GM21526 (cell line): ENCODE measurements around the gene LCE7A.

ENCODE experiments used
- ATAC-seq: cut with Tn5 transposase; IDR thresholded peaks from one replicate; pipeline ENCODE4 v1.9.1; 2021; ENCODE audit warnings: moderate library complexity; ENCODE audit not compliant: unreplicated experiment, low FRiP score

The LCE7A gene, protein sequence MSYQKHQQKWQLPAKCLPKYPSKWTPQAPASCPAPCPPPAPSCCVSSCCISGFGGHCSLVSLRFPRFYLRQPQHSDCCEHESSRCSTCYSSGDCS

DNA sequence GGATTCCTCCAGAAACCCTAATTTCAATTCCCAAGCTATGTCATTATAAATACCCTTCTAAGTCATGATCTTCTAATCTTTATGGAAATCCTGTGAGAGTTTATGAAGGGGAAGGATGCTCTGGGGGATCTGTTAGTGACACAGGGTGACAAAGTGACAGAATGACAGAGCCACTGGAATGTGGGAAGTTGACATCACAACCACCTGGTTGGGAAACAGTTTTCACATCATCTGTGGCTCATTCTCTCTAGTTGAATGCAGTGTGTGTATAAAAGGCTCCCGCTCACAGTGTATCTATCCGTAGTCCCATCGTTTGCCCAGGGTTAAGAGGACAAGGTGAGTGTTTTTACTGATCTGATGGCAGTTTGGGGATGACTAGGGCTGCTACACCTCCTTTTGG is at the start of gene LCE7A:
LCE7A (plus strand) TSS at position 301 of the 400 bp plus-strand sequence. CDS start 702 bp downstream, outside the sequence.
- ATAC-seq = no peak

DNA sequence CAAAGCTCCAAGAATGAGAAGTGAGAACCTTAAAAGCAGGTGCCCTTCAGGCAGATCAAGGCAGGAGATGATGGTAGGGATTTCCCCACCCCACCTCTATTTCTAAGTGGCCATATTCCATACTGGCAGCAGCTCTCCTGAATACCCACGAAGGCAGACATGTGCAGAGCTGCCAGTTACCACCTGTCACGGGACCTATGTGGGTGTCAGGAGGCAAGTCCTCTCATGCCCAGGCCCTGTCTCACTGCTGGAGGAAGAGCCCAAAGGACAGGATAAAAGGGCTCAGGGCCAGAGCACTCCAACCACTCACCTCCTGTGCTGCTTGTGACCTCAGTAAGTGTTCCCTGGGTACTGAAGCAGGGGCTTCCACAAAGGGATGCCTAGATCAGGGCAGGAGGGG is 48.7 kb upstream of the LCE7A start:
- ATAC-seq = no peak

DNA sequence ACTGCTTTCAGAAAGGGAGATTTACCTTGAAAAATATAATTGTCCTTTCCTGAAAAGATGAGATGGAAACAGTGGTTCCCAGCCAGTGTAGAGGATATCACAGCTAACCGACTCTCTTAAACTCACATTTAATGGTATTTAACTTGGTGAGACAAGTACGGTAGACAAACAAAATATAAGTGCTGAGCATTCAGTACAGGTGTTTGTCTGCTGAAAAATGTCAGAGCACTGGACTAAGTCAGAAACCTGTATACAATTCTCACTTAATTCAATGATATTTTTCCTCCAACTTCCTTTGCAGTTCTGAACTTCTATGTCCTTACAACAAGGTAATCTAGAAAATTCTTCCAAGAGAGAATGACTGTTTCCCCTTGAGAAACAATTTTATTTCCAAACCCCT is 48.1 kb upstream of the LCE7A start, which contains the start of gene LCE1B:
LCE1B (plus strand) TSS at position 301 of the 400 bp plus-strand sequence. CDS start 476 bp downstream, outside the sequence.
- ATAC-seq = no peak

DNA sequence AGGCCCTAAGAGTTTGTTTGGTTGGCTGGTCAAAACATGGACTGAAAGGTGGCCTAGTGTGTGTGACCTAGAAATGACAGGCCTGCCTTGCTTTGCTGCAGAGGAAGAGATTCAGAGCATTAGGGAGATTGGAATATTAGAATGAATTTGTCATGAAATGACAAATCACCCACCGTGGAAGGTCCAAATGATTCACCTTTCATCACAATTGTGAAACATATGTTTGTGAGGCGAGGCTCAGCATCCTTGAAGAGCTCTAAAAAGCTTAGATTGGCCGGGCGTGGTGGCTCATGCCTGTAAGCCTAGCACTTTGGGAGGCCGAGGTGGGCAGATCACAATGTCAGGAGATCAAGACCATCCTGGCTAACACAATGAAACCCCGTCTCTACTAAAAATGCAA is 42.5 kb upstream of the LCE7A start:
- ATAC-seq = no peak

DNA sequence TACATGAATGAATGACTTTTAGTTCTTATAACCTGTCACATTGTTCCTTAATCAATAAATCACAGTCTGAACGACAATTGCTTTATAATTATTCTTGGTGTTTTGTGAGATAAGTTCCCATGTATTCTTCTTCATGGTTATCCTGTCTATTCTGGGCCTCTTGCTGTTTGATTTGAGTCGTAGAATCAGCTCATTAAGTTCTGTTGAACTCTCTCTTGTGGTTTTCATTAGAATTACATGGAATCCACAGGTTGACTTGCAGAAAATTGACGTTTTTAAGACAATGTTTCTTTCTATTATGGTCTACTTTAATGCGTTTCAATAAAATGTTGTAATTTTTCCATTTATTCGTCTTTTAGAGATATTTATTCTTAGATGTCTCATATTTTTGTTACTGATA is 36.5 kb upstream of the LCE7A start:
- ATAC-seq = no peak

DNA sequence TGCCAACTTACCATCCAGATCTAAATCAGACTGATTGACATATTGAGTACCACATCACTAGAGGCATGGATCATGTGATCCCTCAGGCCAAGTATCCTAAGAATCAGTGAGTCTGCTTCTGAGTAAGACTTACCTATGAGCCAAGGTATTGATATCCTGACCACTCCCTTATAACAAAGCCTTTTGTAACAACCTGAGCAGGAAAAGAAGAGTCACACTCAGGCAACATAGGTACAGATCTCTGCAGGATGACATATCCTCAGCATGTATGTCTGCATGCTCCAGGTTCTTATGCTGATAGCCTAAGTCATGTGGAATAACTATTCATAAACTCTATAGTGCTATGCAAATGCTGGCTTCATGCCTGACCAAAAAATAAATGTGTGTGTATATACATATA is 34.8 kb upstream of the LCE7A start:
- ATAC-seq = no peak

DNA sequence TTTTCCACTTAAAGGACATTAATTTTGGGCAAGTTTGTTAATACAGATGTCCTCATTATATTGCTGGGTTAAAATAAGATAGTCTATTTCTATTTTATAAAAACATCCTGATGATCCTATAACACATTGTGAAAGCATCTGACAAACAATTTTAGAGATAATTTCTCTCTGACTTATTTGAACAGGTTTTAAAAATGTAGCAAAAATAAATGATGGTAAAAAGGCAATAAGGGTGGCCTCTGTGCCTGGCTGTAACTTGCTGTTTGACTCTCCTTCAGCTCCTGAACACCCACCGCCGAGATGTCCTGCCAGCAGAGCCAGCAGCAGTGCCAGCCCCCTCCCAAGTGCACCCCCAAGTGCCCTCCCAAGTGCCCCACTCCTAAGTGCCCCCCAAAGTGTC is 32.6 kb upstream of the LCE7A start, which contains the start of gene LCE1A:
LCE1A (plus strand) TSS at position 301 of the 400 bp plus-strand sequence; CDS start at position 301, 0 bp downstream.
- no peak for ATAC-seq

DNA sequence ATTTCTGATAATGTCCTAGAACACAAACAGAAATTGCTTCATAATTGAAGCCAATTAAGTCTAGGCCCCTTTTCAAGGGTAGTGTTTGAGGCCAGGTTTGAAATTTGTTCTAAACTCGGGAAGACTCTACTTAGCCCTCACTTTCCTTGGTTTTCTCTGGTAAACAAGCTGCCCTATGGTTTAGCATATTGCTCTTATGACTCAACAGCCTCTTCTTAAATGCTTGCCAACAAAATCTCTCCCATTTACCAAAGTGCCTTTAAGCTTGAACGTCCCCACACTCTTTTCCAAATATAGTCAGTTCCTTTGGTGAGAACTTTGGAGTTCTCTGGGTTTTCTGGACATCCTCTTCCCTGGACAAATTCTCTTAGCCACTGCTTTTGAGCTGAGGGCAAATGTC is 22.9 kb upstream of the LCE7A start:
- no peak for ATAC-seq

DNA sequence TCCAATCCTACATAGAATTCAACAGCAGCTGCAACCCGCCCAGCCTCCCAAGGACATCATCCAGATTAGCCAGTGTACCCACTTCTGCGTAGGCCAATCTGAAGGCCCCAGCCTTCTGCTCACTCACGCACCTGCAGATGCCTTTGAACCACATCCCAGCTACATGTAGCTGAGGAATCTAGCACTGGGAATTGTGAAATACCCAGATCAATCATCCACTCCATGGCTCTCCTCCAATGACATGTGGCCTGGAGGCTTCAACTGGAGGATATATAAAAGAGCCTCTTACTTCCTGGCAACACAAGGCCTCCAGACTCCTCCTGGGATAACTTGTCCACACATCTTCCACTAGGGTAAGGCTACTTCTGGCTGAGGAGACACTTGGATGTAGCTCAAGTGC is 17.2 kb upstream of the LCE7A start, which contains the start of gene LCE6A:
LCE6A (plus strand) TSS at position 301 of the 400 bp plus-strand sequence. CDS start 665 bp downstream, outside the sequence.
- ATAC-seq = no peak

DNA sequence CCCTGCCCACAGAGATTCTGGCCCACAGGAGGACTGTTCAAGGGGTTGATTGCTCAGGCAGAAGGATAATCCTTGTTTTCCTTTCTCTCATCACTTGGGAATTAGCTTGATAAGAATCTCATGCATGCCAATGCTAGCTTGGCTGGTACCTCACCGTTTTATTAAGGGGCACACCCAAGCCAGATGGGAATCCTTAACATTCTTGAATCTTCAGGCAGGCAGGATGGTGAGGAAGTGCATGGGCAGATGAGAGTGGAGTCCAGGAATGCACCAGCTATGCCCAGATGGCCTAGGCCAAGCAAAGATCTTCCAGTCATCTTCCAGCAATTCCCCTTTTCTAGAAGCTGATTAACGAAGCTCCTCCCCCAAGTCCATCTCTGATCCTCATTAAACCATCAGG is 4.1 kb upstream of the LCE7A start:
- no peak for ATAC-seq

DNA sequence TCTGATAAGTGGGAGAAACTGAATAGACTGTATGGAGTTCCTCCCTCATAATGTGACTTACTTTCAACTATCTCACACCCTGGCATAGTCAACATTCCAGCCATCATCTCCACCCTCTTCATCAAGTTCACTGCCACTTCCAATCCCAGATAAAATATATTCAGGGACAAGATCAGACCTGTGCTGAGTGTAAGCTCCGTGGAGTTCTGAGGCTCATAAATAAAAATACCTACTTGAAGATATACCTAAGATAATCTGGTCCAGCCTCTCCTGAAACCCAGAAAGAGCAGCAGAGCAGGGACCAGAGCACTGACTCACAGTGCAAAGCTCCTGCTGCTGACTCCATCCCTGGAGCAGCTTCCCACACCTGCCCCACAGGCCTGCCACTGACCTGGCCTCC is 1.7 kb upstream of the LCE7A start:
- no peak for ATAC-seq

DNA sequence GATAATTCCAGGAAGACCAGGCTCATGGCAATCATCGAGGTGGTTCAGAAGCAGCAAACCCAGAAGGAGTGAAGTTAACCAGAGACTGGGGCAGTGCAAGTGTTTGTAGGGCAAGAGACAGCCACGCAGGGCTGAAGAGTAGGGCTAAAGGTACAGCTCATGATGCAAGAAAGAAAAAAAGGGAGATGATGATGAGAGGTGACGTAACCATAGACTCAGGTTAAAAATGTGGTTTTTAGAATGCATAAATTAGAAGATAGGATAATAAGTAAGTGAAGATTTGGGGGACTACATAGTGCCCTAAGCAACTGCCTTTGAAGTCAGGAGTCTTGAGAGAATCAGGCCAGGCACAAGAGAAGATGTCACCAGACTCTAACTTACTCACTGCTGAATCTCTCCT is 333 bp downstream of the LCE7A start:
- no peak for ATAC-seq

DNA sequence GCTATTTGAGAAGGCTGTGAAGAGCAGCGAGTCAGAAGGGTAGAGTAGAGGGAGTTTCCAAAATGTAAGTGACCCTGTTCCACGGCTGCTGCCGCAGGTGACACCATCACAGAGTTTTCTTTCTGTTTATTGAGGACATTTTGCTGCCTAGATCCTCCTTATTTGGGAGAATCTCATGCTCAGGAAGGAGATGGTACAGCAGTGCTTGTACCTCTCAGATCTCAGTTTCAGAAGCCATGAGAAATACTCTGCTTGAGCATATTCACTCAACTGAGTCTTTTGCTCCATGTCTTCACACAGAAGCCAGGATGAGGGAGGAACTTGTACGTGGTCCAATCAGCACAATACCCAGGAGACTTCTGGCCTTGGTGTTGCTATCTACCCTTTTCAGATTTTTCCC is 1.6 kb downstream of the LCE7A start:
- ATAC-seq = no peak

DNA sequence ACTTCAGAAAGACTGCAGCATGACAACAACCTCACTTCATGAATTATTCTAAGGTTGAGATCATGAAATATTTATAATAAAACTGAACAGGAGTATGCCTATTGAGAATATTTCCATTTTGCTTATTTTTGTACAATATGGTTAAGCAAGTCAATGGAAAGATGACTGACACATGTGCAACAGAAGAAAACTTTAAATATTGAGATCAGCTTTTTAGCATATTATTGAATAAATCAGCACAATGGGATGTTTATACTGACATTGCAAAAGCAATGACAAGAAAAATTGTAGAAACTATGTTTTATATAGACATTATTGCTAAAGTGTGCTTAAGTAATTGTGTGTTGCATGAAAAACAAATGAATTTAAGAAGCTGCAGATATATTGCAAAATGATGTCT is 4.6 kb downstream of the LCE7A start:
- no peak for ATAC-seq

DNA sequence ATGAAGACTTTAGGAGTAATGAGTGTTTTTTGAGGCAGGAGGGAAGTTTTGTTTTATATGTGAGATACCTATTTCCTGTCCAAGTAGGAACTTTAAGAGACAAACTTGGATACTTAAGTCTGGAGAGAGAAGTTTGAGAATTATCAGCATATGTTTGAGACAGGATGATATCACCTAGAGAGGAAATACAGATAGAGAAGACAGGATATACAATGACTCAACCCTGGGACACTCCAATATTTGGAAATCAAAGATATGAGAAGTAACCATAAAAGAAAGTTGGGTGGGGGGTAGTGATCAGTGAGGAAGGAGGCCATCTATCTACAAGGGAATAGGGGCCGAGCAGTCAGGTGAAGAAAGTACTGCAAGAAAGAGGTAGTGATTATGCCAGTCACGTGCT is 6.5 kb downstream of the LCE7A start:
- no peak for ATAC-seq

DNA sequence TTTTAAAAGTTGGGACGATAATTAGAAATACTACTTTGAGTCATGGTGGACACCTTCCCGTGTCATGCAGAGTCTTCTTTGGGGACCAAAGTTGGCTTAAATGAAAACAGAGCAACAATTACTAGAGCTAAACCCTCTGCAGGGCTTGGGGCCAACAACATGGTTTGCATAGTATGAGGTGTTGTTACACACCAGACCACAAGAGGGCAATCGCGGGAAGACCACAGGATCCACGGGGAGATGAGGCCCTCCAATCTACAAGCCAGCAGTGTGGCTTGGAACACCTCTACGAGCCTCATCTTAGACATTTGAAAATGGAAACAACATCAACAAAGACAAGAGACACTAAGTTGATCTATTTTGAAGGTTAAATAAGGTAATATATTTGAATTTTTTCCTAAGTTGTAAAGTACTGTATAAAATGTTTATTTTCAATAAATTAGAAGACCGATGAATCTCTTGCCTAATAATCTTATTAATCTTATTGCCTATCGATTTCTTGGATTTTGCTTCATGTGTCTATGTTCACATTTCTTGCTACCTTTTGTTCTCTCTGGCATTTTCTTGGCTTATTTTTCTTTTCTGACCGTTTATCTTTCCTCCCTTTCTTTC is 10.1 kb downstream of the LCE7A start:
- ATAC-seq = peak; percentile 63

DNA sequence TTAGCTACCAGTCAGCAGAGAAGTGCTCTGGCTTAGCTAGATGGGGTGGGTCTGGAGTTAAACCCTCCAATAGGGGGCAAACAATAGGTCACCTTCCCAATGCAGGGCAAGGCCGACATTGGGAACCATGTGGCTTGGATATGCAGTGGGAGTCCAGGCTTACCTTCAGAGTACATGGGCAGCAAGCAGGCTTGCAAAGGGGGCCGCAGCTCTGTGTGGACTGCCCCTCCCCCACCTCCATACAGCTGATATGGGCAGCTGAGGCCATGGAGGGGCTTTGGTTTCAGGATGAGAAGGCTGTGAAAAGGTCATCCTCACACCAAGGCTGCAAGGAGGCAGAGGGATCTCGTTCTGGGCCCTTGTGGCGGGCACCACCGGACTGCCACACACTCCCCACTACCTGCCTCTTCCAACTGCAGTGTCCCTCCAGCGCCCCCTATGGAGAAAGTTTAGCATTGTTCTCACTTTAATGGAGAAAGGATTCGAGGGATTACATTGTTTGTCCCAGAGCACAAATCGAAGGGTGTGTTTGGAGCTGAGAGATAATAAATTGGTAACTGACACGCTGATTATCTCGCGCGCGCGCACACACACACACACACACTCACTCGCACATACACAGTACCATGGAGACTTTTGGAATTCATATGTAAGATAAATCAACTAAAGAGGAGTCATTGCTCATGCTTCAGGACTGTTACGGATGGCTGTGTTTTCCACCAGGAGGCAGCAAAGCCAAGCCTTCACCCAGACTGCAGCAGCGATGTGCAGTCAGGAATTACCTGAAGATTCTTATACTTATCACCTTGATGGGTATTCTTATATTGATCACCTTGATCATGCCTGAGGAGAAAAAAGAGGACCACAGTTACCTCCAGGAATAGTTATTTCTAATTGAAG is 11.3 kb downstream of the LCE7A start:
- ATAC-seq = no peak

DNA sequence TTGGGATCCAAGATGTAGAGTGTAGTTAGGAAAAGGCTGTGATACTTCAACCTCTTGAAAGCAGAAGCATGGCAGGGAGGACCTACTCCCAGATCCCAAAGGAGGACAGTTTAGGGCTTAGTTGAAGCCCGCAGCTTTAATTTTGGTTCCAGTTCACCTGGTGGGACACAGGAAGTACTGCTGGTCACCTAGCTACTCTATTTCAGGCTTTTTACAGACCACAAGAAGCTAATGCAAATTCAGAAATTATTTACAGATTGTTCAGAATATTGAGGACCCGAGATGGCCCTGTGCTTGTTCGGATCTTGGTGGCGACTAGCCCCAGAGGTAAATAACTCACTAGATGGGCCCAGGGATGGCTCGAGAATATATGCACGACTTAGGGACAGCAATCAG is 11.9 kb downstream of the LCE7A start:
- ATAC-seq = no peak

DNA sequence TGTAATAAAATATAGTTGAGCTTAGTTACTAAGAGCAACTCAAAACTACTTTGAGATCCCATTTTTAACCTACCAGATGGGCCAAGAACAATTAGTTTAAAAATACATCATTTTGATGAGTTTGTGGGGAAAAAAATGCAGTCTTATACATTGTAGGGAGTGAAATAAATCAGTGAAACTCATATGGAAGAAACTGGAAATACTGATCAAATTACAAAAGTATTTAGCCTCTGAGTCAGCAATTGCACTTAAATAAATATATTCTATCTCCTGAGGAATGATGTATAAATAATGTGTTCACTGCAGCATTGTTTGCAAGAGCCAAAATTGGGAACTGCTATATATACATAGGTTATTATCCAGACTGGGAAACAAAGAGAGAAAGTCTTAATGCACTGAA is 13.7 kb downstream of the LCE7A start:
- no peak for ATAC-seq

DNA sequence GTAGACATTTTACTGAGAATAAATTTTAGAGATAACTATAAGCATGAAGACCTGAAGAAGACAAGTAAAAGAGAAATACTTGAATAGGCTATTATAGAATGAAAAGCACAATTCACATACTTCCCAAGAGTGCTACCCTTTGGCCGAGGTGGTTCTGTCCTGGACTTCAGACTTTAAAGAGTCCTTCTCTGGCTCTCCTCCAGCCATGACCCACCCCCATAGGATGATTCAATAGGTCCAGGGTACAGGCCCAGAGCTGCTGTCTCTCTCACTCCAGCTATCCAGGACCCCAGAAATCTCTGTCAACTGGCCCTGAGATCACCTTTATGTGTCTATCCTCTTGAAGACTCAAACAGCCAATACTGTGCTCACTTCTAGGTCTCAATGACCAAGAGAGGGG is 17.0 kb downstream of the LCE7A start:
- ATAC-seq = no peak

DNA sequence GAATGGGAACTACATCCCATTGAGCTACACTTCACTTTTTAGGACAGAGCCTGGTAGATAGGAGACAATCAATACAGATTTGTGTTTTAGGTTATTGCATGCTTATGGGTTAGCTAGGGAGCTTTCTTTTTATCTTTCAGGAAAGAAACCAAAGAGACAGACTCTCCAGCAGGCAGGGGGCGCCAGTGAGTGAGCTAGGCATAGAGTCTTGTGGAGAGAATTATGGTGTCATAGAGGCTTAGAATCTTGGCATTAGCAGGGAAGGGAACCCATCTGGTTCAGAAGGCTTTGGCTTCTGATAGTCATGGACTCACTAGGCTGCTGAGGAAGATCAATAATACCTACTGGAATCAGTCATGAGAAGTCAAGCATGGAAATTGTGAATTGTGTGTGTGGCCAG is 18.2 kb downstream of the LCE7A start, which contains the start of gene SMCP:
SMCP (plus strand) TSS at position 281 of the 400 bp plus-strand sequence. CDS start 6,101 bp downstream, outside the sequence.
- no peak for ATAC-seq
